Vagina (tissue), 2 donors: ENCODE results near the gene ABCC1. TPM values are rescaled to one million over a fixed set of nuclear protein-coding genes. Genes with fewer than 3 reads are reported as not detected.

Experiments used
- DNase-seq, 2 donors: peaks; one replicate each; pipeline ENCODE4 v3.0.0-alpha.2; 2017; ENCODE audit errors: extremely low spot score in 2 of 2
- H3K27ac ChIP-seq: fragments of 200-600 bp; sonication (generic); one replicate; pipeline ENCODE4 v1.5.1; 2019
- H3K27me3 ChIP-seq: fragments of 200-600 bp; sonication (generic); one replicate; pipeline ENCODE4 v1.5.1; 2019
- H3K36me3 ChIP-seq, 2 donors: fragments of 200-600 bp; sonication (generic); one replicate each; pipeline ENCODE4 v1.5.1; 2017 to 2019
- H3K4me1 ChIP-seq: fragments of 200-600 bp; sonication (generic); one replicate; pipeline ENCODE4 v1.5.1; 2019
- H3K4me3 ChIP-seq, 2 donors: fragments of 200-600 bp; sonication (generic); 1 replicate in 1 of 2; 2 replicates in 1 of 2; pipeline ENCODE4 v1.5.1; 2016 to 2019
- H3K9me3 ChIP-seq: fragments of 200-600 bp; sonication (generic); one replicate; pipeline ENCODE4 v1.5.1; 2019
- POLR2A ChIP-seq, 2 donors: fragments of 450-650 bp; IDR thresholded peaks; one replicate each; pipeline ENCODE4 v1.6.1; 2017; ENCODE audit warnings: antibody characterized with exemption in 2 of 2, mild to moderate bottlenecking in 2 of 2, moderate library complexity in 2 of 2
- POLR2AphosphoS5 ChIP-seq, 2 donors: sonication (generic); formaldehyde crosslinking; IDR thresholded peaks; one replicate each; pipeline ENCODE4 v1.9.0; 2017; ENCODE audit warnings: antibody characterized with exemption in 2 of 2, mild to moderate bottlenecking in 2 of 2, low read depth in 1 of 2; ENCODE audit not compliant: insufficient read depth in 1 of 2
- intact Hi-C: fragments of 100-400 bp; cut with DNase I; formaldehyde crosslinking; loops from one replicate; pipeline ENCODE4 v1.15.1; 2023
- total RNA-seq: library from RNA; depleted of rRNA; stranded (reverse); fragments of >200 nt; gene quantifications from one replicate; pipeline ENCODE4 v1.2.3, GENCODE V29; 2016
- TF ChIP-seq, protein P1 (sequence below), 3 experiments: fragments of 450-650 bp in 2 of 3; fragments of 200-600 bp in 1 of 3; sonication (generic) in 1 of 3; IDR thresholded peaks; one replicate each; pipeline ENCODE4 v1.5.1; 2017 to 2019; ENCODE audit warnings: antibody characterized with exemption in 3 of 3, mild to moderate bottlenecking in 2 of 3, moderate library complexity in 2 of 3

ABCC1 gene
- total RNA-seq, 1 donor from 2014 or later = 47.9 TPM

DNA sequence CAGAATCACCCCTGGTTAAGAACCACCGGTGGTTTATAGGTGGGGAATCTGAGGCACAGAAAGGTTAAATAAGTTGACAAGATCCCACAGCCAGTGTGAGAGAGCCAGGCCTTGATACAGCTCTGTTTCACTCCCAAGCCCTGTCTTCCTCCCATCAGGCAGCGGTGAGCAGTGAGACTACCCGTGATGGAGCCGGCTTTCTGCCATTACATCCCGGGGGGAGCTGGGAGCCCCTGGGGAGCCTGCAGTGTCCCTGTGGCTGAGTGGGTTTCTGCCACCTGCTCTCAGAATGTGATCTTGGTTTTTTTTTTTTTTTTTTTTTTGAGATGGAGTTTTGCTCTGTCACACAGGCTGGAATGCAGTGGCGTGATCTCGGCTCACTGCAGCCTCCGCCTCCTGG is 66.4 kb downstream of the ABCC1 start:
- intact Hi-C loops = no loop called here
- H3K4me1 ChIP-seq = peaks cover 16% of the 10 kb centered on the region
- TF ChIP-seq, protein P1, sequence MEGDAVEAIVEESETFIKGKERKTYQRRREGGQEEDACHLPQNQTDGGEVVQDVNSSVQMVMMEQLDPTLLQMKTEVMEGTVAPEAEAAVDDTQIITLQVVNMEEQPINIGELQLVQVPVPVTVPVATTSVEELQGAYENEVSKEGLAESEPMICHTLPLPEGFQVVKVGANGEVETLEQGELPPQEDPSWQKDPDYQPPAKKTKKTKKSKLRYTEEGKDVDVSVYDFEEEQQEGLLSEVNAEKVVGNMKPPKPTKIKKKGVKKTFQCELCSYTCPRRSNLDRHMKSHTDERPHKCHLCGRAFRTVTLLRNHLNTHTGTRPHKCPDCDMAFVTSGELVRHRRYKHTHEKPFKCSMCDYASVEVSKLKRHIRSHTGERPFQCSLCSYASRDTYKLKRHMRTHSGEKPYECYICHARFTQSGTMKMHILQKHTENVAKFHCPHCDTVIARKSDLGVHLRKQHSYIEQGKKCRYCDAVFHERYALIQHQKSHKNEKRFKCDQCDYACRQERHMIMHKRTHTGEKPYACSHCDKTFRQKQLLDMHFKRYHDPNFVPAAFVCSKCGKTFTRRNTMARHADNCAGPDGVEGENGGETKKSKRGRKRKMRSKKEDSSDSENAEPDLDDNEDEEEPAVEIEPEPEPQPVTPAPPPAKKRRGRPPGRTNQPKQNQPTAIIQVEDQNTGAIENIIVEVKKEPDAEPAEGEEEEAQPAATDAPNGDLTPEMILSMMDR (IDR thresholded peaks at IDR 0.05) = no peak
- no peak for TF ChIP-seq POLR2A (IDR thresholded peaks at IDR 0.05)
- no peak for TF ChIP-seq POLR2AphosphoS5 (IDR thresholded peaks at IDR 0.05; ENCODE audit: insufficient read depth in 1 of 2, low read depth in 1 of 2)
- H3K9me3 ChIP-seq = no peaks in the 10 kb centered on the region
- no peaks in the 10 kb centered on the region for H3K27me3 ChIP-seq
- peaks cover 0 to 21% of the 10 kb centered on the region in 2 donors for H3K36me3 ChIP-seq
- no peak for DNase-seq
- no peak overlapping the region for H3K27ac ChIP-seq
- H3K4me3 ChIP-seq = no peak overlapping the region

DNA sequence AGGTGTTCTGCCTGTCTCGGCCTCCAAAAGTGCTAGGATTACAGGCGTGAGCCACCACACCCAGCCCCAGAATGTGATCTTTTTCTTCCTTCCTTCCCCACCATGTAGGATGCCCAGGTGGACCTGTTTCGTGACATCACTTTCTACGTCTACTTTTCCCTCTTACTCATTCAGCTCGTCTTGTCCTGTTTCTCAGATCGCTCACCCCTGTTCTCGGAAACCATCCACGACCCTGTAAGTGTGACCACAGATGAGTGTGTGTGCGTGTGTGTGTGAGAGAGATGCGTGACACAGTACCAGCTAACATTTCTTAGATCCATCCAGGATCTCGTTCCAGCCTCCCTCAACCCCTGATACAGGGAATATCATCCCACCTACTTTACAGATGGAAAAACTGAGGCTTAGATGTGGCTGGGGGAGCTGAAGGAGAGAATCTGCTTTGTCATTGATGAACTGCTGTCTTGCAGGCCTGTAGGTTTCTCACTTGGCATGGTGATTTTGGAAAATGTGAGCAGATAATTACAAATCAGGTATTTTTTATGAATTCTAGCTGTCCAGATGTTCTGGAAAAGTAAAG is 67.1 kb downstream of the ABCC1 start:
- no peak for DNase-seq
- Histone ChIP-seq H3K4me3 (no peak overlapping the region), H3K27me3 (no peaks in the 10 kb centered on the region), H3K9me3 (no peaks in the 10 kb centered on the region), H3K4me1 (peaks cover 23% of the 10 kb centered on the region), H3K36me3 (peaks cover 0 to 20% of the 10 kb centered on the region in 2 donors), H3K27ac (no peak overlapping the region)
- intact Hi-C loops = no loop called here
- TF ChIP-seq POLR2A (IDR thresholded peaks at IDR 0.05) = no peak
- TF ChIP-seq POLR2AphosphoS5 (IDR thresholded peaks at IDR 0.05; ENCODE audit: insufficient read depth in 1 of 2, low read depth in 1 of 2) = no peak
- TF ChIP-seq, protein P1 (IDR thresholded peaks at IDR 0.05) = no peak

DNA sequence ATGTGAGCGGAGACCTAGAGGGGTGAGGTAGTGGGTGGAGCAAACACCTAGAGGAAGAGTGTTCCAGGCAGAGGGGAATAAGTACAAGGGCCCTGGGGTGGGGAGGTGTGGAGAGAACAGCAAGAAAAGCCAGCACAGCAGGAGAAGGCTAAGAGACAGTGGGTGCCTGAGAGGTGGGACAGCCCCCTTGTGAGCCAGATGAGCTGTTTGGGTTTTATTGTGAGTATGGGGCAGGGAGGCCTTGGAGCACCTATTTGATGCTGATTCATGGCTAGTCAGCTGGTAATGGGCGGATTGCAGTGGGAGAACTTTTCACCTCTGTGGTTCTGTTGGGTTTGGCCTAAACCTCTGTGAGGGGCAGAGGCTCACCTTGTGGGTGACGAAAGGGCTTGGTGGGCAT is 68.4 kb downstream of the ABCC1 start:
- Histone ChIP-seq H3K36me3 (peaks cover 0 to 10% of the 10 kb centered on the region in 2 donors), H3K4me3 (no peak overlapping the region), H3K27ac (no peak overlapping the region), H3K27me3 (no peaks in the 10 kb centered on the region), H3K9me3 (no peaks in the 10 kb centered on the region), H3K4me1 (peaks cover 36% of the 10 kb centered on the region)
- no peak for DNase-seq
- intact Hi-C loops = no loop called here
- TF ChIP-seq, protein P1 (IDR thresholded peaks at IDR 0.05) = no peak
- TF ChIP-seq POLR2A (IDR thresholded peaks at IDR 0.05) = no peak

DNA sequence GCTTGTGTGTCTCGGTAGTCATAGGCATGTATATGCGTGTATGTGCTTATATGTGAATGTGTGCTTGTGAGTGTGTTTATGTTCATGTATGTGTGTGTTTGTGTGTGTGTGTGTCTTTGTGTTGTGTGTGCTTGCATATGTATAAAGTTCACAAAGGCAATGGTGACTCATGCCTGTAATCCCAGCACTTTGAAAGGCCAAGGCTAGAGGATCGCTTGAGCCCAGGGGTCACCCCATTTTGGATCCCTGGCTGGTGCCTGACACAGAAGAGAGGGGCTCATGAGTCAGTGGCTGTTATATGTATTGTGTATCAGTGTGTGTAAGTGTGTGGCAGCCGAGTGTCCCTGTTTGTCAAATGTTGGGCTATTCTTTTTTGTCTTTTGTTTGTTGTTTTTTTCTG is 69.3 kb downstream of the ABCC1 start:
- no peak overlapping the region for H3K4me3 ChIP-seq
- no peaks in the 10 kb centered on the region for H3K27me3 ChIP-seq
- H3K4me1 ChIP-seq = peaks cover 39% of the 10 kb centered on the region
- peaks cover 0 to 10% of the 10 kb centered on the region in 2 donors for H3K36me3 ChIP-seq
- TF ChIP-seq POLR2AphosphoS5 (IDR thresholded peaks at IDR 0.05; ENCODE audit: insufficient read depth in 1 of 2, low read depth in 1 of 2) (no peak), POLR2A (IDR thresholded peaks at IDR 0.05) (no peak)
- TF ChIP-seq, protein P1 (IDR thresholded peaks at IDR 0.05) = no peak
- intact Hi-C loops = no loop called here
- no peak for DNase-seq
- no peaks in the 10 kb centered on the region for H3K9me3 ChIP-seq
- no peak overlapping the region for H3K27ac ChIP-seq

DNA sequence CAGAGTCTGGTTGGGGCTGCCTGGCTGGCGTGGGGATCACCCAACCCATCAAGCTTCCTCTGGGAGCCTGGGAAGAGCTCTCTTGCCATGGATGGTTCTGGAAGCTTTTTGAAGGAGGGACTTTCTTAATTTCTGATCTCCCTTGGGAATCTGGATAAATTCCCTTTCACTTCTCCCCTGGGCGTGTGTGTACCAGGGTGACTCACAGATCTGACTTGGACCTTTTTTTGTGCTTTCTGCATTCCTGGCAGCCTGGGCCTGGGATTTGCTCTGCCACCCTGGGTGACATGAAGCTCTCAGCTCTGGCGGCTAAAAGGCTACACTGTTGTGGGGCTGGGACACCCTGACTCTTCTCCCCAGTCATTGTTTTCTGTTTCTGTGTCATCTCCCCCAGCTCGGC is 70.1 kb downstream of the ABCC1 start:
- H3K4me3 ChIP-seq = no peak overlapping the region
- intact Hi-C loops = no loop called here
- DNase-seq = no peak
- no peaks in the 10 kb centered on the region for H3K9me3 ChIP-seq
- peak overlapping the region; percentile 33 for H3K27ac ChIP-seq
- no peaks in the 10 kb centered on the region for H3K27me3 ChIP-seq
- H3K36me3 ChIP-seq = peaks cover 0 to 10% of the 10 kb centered on the region in 2 donors
- H3K4me1 ChIP-seq = peaks cover 38% of the 10 kb centered on the region
- TF ChIP-seq, protein P1 (IDR thresholded peaks at IDR 0.05) = no peak
- TF ChIP-seq POLR2A (IDR thresholded peaks at IDR 0.05) (no peak), POLR2AphosphoS5 (IDR thresholded peaks at IDR 0.05; ENCODE audit: insufficient read depth in 1 of 2, low read depth in 1 of 2) (no peak)
